Natural killer cell (primary cell): ENCODE data around the gene SLC4A5. TPM values are rescaled to one million over a fixed set of nuclear protein-coding genes. Genes with fewer than 3 reads are reported as not detected.

ENCODE experiments used
- ATAC-seq, 3 donors: fragments of 150-1000 bp in 2 of 3; fragments of 200-7000 bp in 1 of 3; cut with Tn5 transposase; 1 replicate in 1 of 3; 2 replicates in 2 of 3; pipeline ENCODE4 v1.10.0; 2021; ENCODE audit warnings: mild to moderate bottlenecking in 2 of 3, moderate library complexity in 2 of 3
- DNase-seq, 2 donors: peaks; one replicate each; pipeline versions ENCODE4 v3.0.0 to v3.0.0-alpha.2; 2013 to 2021; ENCODE audit warnings: mixed read lengths in 1 of 2
- H3K27ac ChIP-seq: one replicate; pipeline ENCODE4 v1.5.1; 2013; ENCODE audit warnings: mild to moderate bottlenecking, low read length
- H3K27me3 ChIP-seq: one replicate; pipeline ENCODE4 v1.6.1; 2013; ENCODE audit warnings: low read length; ENCODE audit not compliant: control insufficient read depth, insufficient read depth
- H3K36me3 ChIP-seq: one replicate; pipeline ENCODE4 v1.6.1; 2013; ENCODE audit warnings: low read length; ENCODE audit not compliant: control insufficient read depth, insufficient read depth
- H3K4me1 ChIP-seq: one replicate; pipeline ENCODE4 v1.6.1; 2013; ENCODE audit warnings: low read length; ENCODE audit not compliant: control insufficient read depth, insufficient read depth
- H3K4me3 ChIP-seq: one replicate; pipeline ENCODE4 v1.5.1; 2013; ENCODE audit warnings: low read length
- H3K9me3 ChIP-seq: one replicate; pipeline ENCODE4 v1.6.1; 2013; ENCODE audit warnings: low read length; ENCODE audit not compliant: control insufficient read depth, insufficient read depth
- H3K27ac Mint-ChIP-seq, 2 donors: one replicate each; pipeline ENCODE4 v1.8.0; 2022; ENCODE audit warnings: mild to moderate bottlenecking in 2 of 2, mixed read lengths in 2 of 2, moderate library complexity in 1 of 2
- H3K27me3 Mint-ChIP-seq, 2 donors: one replicate each; pipeline ENCODE4 v1.8.0; 2022; ENCODE audit warnings: low read depth in 2 of 2, mixed read lengths in 2 of 2
- H3K36me3 Mint-ChIP-seq: one replicate; pipeline ENCODE4 v1.8.0; 2022; ENCODE audit warnings: mixed read lengths
- H3K4me1 Mint-ChIP-seq, 2 donors: one replicate each; pipeline ENCODE4 v1.8.0; 2022; ENCODE audit warnings: mixed read lengths in 2 of 2
- H3K4me3 Mint-ChIP-seq: one replicate; pipeline ENCODE4 v1.8.0; 2022; ENCODE audit warnings: mild to moderate bottlenecking, moderate library complexity, mixed read lengths
- H3K9me3 Mint-ChIP-seq, 2 donors: one replicate each; pipeline ENCODE4 v1.8.0; 2022; ENCODE audit warnings: mixed read lengths in 2 of 2
- WGBS: methylation state at CpG from one replicate; pipeline ENCODE4 v1.1.7; 2013; ENCODE audit warnings: missing lambda C conversion rate; ENCODE audit not compliant: insufficient coverage; 5-methylcytosine and 5-hydroxymethylcytosine counted together
- intact Hi-C: fragments of 100-400 bp; cut with micrococcal nuclease; formaldehyde crosslinking; loops from one replicate; pipeline ENCODE4 v1.14.2; 2022
- total RNA-seq, 4 donors: library from RNA; stranded (reverse); fragments of 120-200 nt in 1 of 4; gene quantifications; one replicate each; pipeline versions ENCODE4 v1.2.3 to v1.2.4, GENCODE V29; 2013 to 2022
- TF ChIP-seq, protein P1 (sequence below): fragments of 200-600 bp; IDR thresholded peaks from one replicate; pipeline ENCODE4 v1.8.0; 2022; ENCODE audit warnings: antibody characterized with exemption

Gene SLC4A5
- total RNA-seq, 3 donors from 2014 or later (not counting 1 experiment from before 2014, with no cell fraction given): 5.3 to 8.4 (median 8.0) TPM

DNA sequence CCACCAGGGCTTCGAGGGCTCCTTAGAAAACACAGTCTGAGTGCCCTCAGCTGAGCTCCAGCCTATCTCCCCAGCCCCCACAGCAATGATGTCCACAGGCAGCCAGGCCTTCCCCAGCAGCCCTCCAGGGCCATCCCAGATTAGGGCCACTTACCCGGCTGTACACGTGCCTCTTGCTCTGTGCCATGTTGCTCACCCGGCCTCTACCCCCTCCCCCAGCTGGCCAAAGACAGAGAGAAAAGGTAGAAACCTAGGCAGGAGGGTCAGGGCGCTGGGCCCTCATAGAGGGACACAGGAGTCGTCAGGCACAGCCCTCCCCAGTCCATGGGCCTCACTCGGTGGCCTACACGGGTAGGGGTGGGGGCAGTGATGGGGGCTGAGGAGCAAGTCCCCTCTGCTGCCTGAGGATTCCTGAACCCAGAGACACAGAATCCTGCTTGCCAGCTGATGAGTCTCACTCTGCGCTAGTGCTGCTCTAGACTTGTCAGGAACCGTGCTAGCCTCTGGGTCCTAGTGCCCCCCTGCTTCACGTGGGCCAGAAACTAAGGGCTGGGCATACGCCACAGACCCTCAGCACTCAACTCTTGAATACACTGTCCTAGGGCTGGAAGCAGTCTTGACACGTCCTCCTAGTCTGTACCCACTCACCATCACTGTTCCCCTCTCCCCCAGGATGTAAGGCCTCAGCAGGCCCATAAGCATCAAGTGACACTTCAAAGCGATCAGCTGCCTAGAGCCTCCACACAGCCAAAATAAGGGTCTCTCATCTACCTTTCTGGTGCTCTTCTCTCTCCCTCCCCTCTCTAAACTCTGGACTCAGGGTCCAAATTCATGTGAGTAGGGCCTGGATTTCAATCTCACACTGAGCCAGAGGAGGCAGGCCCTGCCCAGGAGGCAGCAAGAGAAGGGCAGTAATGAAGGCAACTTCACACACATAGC lies 36.9 kb upstream of the SLC4A5 start, which contains the start of gene DCTN1:
Gene DCTN1, minus strand, starts transcription at position 461 of the 939 bp plus-strand sequence. Its CDS starts 274 bp downstream, at position 187.
- H3K9me3 Mint-ChIP-seq: no peaks in the 10 kb centered on the region
- H3K4me1 ChIP-seq: peaks cover 25% of the 10 kb centered on the region
- peak; percentile 72 to 89 (median 87) for ATAC-seq
- H3K4me1 Mint-ChIP-seq: peaks cover 60 to 62% of the 10 kb centered on the region in 2 donors
- peak; percentile 18 to 42 for DNase-seq
- WGBS: 58% methylated on average over 14 of the region's 14 CpGs
- intact Hi-C loops: no loop called here
- TF ChIP-seq, protein P1, sequence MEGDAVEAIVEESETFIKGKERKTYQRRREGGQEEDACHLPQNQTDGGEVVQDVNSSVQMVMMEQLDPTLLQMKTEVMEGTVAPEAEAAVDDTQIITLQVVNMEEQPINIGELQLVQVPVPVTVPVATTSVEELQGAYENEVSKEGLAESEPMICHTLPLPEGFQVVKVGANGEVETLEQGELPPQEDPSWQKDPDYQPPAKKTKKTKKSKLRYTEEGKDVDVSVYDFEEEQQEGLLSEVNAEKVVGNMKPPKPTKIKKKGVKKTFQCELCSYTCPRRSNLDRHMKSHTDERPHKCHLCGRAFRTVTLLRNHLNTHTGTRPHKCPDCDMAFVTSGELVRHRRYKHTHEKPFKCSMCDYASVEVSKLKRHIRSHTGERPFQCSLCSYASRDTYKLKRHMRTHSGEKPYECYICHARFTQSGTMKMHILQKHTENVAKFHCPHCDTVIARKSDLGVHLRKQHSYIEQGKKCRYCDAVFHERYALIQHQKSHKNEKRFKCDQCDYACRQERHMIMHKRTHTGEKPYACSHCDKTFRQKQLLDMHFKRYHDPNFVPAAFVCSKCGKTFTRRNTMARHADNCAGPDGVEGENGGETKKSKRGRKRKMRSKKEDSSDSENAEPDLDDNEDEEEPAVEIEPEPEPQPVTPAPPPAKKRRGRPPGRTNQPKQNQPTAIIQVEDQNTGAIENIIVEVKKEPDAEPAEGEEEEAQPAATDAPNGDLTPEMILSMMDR: no peak
- H3K27me3 Mint-ChIP-seq: no peaks in the 10 kb centered on the region
- no peaks in the 10 kb centered on the region for H3K27me3 ChIP-seq
- no peak within 1 kb of the TSS for H3K4me3 ChIP-seq
- H3K27ac Mint-ChIP-seq: peak within 1 kb of the TSS; percentile 7 to 55
- H3K27ac ChIP-seq: no peak within 1 kb of the TSS
- peaks cover 20% of the 10 kb centered on the region for H3K36me3 ChIP-seq
- H3K4me3 Mint-ChIP-seq: peak within 1 kb of the TSS; percentile 42
- H3K36me3 Mint-ChIP-seq: no peaks in the 10 kb centered on the region
- H3K9me3 ChIP-seq: no peaks in the 10 kb centered on the region

DNA sequence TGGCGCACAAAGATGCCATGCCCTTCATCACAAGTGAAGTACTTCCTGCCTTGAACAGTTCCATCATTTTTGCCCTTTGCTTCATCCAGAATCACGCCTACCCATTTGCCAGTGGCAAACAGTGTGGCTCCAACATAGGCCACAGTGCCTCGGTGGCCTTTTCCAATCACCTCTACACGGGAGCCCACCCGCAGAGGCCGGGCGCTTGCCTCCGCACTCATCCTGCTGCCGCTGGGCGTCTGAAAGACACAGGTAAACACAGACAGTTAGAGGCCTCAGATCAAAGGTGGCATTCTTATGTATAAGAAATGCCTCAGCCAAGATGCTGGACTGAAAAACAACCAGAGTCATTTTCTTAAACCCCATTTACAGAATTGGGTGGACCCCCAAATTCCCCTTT lies 34.8 kb upstream of the SLC4A5 start:
- Histone ChIP-seq H3K36me3 (peaks cover 18% of the 10 kb centered on the region), H3K9me3 (no peaks in the 10 kb centered on the region), H3K4me1 (peaks cover 25% of the 10 kb centered on the region), H3K4me3 (no peak overlapping the region), H3K27ac (no peak overlapping the region), H3K27me3 (no peaks in the 10 kb centered on the region)
- TF ChIP-seq, protein P1: no peak
- intact Hi-C loops: no loop called here
- ATAC-seq (no peak), DNase-seq (no peak)
- no peaks in the 10 kb centered on the region for H3K27me3 Mint-ChIP-seq
- no peaks in the 10 kb centered on the region for H3K36me3 Mint-ChIP-seq
- H3K4me3 Mint-ChIP-seq: no peak overlapping the region
- no peaks in the 10 kb centered on the region for H3K9me3 Mint-ChIP-seq
- 95% methylated on average over 10 of the region's 10 CpGs for whole genome bisulfite sequencing
- H3K4me1 Mint-ChIP-seq: peaks cover 60 to 67% of the 10 kb centered on the region in 2 donors
- no peak overlapping the region for H3K27ac Mint-ChIP-seq

DNA sequence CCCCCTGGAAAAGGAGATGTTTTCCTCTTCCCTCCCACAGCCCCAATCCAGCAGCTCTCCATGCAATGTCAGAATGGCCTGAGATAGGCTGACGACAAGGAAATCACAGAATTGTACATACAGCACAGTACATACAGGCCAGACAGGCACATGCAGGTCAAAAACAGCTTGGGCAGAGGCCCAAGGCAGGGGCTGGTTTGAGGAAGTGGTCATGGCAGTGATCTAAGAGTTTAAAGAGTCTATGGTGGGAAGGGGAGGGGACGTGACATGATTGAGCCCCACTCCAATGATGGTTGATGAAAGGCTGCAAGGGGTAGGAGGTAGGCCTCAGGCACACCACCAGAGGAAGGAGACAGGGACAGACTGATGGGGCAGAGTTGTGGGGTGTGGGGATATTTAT lies 32.6 kb upstream of the SLC4A5 start:
- ATAC-seq (no peak), DNase-seq (no peak)
- Mint-ChIP-seq H3K4me3 (no peak overlapping the region), H3K9me3 (no peaks in the 10 kb centered on the region), H3K4me1 (peaks cover 55 to 62% of the 10 kb centered on the region in 2 donors), H3K36me3 (peaks cover 5% of the 10 kb centered on the region), H3K27me3 (no peaks in the 10 kb centered on the region), H3K27ac (no peak overlapping the region)
- intact Hi-C loops: no loop called here
- peaks cover 24% of the 10 kb centered on the region for H3K4me1 ChIP-seq
- TF ChIP-seq, protein P1: no peak
- no peak overlapping the region for H3K4me3 ChIP-seq
- WGBS: 59% methylated on average over 2 of the region's 2 CpGs
- peaks cover 27% of the 10 kb centered on the region for H3K36me3 ChIP-seq
- H3K27ac ChIP-seq: no peak overlapping the region
- H3K9me3 ChIP-seq: no peaks in the 10 kb centered on the region
- H3K27me3 ChIP-seq: no peaks in the 10 kb centered on the region
